Hindlimb muscle (tissue), 1 donor: ENCODE measurements around the gene MINDY4. TPM values are rescaled to one million over a fixed set of nuclear protein-coding genes. Genes with fewer than 3 reads are reported as not detected.

ENCODE experiments used
- DNase-seq: peaks from one replicate; pipeline ENCODE4 v3.0.0-alpha.2; 2013
- polyA plus RNA-seq: library from polyadenylated mRNA; unstranded; fragments of 120-200 nt; gene quantifications from one replicate; pipeline ENCODE4 v1.2.1, GENCODE V29; 2013; ENCODE audit not compliant: insufficient read length

MINDY4 gene
- polyA plus RNA-seq, 1 donor = 4.7 TPM

GRCh38 chr7:30880125-30880720 is 109.0 kb downstream of the MINDY4 start:
- no peak for DNase-seq

- no peak for DNase-seq
These were observed 109.7 kb downstream of the MINDY4 start for GRCh38 chr7:30880941-30881340.

DNA sequence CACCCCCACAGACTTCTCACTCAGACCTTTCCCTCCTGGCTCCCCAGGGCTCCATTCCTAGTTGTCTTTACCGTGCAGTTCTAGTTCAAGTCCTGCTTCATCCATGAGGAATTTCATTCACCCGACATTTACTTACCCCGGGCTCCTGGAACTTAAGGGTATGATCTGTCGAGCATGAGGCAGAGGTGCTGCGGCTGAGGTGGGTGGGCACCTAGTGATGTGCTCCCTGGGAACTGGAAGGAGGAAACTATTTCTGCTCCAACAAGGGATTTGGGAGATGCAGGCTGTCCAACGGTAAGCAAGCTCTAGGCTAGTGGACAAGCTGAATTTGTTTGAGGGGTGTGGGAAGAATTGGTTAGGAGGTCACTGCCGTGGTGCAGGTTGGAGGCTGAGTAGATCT is 110.2 kb downstream of the MINDY4 start:
- no peak for DNase-seq

- no peak for DNase-seq
These were observed 113.7 kb downstream of the MINDY4 start for GRCh38 chr7:30884881-30885280.

- no peak for DNase-seq
These were observed 115.4 kb downstream of the MINDY4 start for GRCh38 chr7:30886608-30887011.

- no peak for DNase-seq
These were observed 116.3 kb downstream of the MINDY4 start for GRCh38 chr7:30887464-30887872.

GRCh38 chr7:30888747-30889146 is 117.5 kb downstream of the MINDY4 start:
- peak; percentile 45 for DNase-seq

DNA sequence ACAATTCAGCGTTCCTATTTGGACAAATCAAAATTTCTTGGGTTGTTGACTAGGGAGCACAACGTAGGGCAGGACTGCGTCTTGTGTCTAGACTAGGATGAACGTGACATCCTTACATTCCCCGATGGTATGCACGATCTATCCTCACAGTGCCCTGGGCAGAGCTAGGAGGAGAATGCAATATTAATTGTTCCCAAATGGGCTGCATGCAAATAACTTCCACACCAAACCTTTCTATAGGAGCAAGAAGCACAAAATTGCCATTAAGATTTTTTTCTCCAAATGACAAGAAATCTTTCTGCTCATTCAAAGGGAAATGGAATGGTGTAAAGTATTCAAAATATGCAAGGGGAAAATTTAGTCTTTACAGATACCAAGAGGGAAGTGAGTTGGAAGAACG is 119.0 kb downstream of the MINDY4 start:
- no peak for DNase-seq

- DNase-seq = peak; percentile 69
These were observed 122.1 kb downstream of the MINDY4 start for GRCh38 chr7:30893357-30893756.

GRCh38 chr7:30894009-30894408 is 122.8 kb downstream of the MINDY4 start:
- DNase-seq = no peak

DNA sequence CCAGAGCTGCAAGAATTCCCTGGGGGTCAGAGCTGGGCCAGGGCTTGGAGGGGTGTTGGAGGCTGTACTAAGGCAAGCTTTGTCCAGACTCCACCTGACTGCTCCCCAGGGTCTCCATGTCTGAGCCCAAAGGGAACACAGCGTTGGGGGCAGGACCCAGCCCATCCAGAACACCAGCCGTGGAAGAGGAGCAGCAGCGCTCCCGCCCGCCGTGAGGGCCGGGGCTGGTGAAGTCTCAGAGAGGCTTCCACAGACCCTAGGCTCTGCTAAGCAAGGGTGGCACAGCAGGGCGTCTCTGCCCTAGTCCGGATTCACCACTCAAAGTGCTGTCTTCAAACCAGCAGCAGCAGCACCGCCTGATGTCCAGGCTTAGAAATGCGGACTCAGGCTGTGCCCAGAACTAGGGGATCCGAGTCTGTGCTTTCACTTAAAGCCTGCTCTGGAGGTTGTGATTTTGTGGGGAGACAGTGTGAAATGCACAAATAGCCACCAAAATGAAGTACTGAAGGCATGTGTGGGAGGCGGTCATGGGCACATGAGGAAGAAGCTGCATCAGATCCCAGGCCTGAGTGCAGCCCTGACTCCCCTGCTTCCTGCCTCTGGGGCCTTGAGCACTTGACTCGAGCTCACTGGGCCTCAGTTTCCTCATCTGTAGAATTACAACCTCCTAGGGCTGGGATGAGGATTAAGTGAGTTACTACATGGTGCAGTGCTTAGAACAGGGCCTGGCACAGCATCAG is 123.8 kb downstream of the MINDY4 start:
- DNase-seq = no peak

DNA sequence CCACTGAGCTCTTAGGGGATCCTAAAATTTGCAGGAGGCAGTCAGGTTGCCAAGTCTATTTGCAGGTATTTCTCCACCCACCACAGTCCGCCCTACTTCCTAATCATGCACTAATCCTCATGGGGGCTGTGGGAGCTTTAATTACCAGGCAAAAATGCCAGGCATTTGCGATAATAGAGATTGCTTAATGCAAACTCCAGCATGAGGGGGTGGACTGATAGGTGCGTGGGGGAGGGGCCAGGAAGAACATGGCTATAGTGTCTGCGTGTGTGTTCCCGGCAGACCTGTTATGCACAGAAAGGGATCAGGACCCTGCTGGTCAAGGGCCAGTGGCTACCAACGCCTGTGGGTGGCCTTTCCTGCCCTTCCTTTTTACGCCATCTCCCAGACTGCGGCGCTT is 124.8 kb downstream of the MINDY4 start:
- no peak for DNase-seq

DNA sequence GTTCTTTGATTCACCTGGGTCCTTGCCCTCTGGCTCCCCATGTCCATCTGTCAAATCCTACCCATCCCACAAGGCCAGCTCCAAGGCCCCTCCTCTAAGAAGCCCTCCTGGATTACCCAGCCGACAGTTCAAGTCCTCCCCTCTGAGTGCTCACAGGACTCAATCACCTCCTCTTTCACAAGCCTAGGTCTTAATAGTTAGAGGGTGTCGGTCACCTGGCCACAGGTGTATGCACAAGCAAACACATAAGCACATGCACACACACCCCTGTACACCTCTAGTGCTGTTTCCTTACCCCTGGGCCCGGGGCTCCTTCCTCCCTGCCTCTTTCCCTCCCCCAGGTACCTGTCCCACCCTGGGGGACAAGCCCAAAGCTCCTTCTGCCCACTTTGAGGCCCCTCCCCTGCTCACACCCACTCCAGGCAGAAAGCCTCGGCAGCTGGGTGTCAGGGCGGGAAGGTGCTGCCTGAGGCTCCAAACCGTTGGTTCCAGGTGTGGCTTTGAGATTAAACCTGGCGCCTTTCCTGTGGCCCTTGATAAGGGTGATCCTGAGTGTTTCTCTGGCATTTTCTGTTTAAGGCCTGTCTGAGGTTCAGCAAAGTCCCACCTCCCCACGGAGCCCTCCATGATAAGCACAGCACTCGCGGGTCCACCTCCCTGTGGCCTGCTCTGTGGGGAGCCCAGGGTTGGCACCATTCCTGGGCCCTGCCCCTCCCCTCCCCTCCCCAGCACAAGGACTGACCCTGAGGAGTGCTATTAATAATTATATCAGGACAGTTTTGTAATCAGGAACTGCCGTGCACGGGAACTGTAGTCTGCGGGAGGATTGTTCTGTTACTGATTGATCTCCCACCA is 125.8 kb downstream of the MINDY4 start:
- DNase-seq = no peak

DNA sequence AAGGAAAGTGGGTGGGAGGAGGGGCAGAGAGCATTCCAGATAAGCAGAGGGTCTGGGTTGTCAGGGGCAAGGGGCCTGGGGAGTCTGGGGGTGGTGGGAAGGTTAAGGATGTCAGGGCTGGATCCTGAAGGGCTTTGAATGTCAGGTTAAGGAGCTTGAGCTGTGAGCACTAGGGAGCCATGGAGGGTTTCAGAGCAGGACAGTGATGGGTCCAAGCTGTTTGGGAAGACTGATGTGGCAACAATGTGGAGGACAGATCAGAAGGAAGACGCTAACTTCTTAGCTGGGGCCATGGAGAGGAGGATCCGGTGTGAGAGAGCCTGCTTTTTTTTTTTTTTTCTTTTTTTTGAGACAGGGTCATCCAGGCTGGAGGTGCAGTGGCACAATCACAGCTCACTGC is 126.6 kb downstream of the MINDY4 start:
- DNase-seq = no peak

GRCh38 chr7:30898411-30898810 is 127.2 kb downstream of the MINDY4 start:
- DNase-seq = no peak

DNA sequence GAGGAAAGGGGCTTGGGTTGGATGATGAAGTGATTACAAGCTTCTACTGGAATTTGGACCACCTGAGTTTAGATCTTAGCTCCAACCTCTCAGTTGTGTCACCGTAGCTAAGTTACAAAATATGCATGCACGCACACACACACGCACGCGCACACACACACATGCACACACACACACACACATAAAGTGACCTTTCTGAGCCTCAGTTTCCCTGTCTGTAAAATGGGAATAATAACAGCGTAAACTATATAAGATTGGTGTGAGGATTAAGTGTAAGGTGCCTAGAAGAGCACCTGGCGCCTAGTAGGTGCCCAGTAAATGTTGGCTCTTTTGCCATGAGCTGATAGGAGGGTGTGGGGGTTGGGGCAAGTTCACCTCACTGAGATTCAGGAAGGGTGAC is 127.8 kb downstream of the MINDY4 start:
- no peak for DNase-seq

- no peak for DNase-seq
These were observed 128.4 kb downstream of the MINDY4 start for GRCh38 chr7:30899630-30900029.

- DNase-seq = no peak
These were observed 128.8 kb downstream of the MINDY4 start for GRCh38 chr7:30900053-30900452.

DNA sequence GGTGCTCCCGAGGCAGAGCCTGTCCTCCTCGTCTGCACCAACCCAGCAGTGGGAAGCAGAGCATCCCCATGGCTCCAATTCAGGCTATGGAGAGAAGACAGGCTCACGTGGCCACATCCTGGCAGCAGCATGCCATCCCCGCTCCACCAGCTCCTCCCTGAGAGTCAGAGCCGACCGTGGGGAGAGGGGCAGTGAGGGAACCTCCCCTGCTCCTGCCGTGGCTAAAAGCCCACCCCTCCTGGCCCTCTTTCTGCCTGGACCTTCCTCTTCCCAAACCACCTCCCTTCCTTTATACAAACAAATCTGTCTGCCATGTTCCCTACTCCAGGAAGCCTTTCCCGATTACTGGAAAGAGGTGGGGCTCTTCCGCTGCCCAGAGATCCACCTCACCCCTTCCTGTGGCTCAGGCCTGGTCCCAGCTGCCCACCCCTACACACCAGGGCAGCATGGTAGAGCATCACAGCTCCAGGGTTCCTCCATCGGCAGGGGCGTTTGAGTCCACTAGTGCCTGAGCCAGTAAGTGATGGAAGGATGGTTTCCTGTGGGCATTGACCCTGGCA is 129.7 kb downstream of the MINDY4 start:
- DNase-seq = no peak

- no peak for DNase-seq
These were observed 130.6 kb downstream of the MINDY4 start for GRCh38 chr7:30901856-30902255.

GRCh38 chr7:30902466-30902865 is 131.2 kb downstream of the MINDY4 start:
- DNase-seq = no peak

DNA sequence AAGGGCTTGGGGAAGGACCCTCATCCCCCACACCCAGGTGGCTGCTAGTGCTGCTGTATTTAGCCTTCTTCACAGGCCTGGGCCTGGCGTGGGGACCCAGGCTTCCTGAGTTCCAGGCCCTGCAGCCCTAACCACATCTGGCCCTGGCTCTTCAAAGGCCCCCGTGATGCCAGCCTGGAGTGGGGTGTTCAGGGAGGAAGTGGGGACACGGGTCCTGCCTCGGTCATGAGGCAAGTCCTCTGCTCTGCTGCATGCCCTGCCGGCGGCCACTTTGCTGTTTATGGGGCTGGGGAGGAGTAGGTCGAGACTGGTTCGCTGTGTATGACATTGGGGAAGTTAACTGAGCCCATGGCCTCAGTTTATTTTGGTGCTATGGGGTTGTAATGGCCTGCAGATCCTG is 131.9 kb downstream of the MINDY4 start:
- no peak for DNase-seq

DNA sequence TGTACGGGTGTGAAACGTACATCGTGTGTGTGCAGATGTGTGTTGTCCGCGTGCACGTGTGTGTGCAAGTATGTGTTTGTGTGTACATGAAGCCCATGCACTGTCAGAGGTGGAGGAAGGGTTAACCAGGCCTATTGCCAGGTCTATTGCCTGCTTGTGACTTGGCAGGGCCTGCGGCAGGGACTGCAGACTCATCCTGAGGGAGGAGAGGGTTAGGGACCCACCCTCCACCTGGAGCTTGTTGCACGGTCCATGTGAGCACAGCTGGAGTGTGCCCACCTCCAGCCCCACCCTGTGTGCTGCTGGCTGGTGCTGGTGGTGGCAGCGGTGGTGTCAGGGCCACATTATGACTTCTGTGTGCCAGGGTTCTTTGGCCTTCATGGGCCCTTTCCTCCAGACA is 133.3 kb downstream of the MINDY4 start:
- DNase-seq = no peak
